ENCODE measurements around the gene DDX51.
"Not testable (repeated sequence)": the region's sequence is repeated elsewhere in the genome, so short reads cannot be mapped to it uniquely, and the experiment has no call there.

The DDX51 gene

DNA sequence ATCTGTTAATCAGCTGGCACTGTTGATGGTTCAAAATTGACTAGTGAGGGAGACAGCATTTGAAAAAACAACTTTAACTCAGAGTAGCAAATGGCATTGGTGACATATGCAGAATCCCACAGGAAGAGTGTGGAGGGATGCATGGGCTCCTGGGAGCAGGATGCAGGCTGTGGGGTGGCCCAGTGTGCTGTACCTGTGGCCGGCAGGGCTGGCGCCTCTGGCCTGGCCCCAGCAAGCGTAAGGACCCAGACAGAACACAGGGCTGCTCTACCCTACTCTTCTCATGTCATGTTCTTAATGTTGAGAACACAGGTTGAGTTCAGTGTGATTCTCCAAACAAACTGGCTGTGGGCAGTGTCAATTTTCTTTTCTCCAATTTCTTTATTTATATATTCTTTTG is 33.4 kb downstream of the DDX51 start:
- Mint-ChIP-seq H3K9me3 (no peaks in the 10 kb centered on the region), H3K4me1 (no peaks in the 10 kb centered on the region), H3K36me3 (peaks cover 30% of the 10 kb centered on the region), H3K27ac (no peak overlapping the region), H3K27me3 (no peaks in the 10 kb centered on the region), H3K4me3 (no peak overlapping the region)
- no peak for ATAC-seq

DNA sequence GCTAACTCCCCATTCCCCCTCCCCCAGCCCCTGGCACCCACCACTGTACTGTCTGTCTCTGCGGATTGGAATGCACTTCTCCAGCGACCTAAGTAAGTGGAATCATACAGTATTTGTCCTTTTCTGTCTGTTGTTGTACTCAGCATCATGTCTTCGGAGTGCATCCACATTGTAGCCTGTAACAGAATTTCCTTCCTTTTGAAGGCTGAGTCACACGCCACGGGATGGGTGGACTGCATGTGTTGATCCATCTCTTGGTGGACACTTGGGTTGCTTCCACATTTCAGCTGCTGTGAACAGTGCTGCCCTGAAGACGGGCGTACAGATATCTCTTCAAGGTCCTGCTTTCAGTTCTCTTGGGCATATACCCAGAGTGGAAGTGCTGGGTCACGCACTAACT is 34.4 kb downstream of the DDX51 start:
- no peak overlapping the region for H3K4me3 Mint-ChIP-seq
- no peaks in the 10 kb centered on the region for H3K9me3 Mint-ChIP-seq
- no peaks in the 10 kb centered on the region for H3K4me1 Mint-ChIP-seq
- peaks cover 34% of the 10 kb centered on the region for H3K36me3 Mint-ChIP-seq
- no peak for ATAC-seq
- no peaks in the 10 kb centered on the region for H3K27me3 Mint-ChIP-seq
- no peak overlapping the region for H3K27ac Mint-ChIP-seq

DNA sequence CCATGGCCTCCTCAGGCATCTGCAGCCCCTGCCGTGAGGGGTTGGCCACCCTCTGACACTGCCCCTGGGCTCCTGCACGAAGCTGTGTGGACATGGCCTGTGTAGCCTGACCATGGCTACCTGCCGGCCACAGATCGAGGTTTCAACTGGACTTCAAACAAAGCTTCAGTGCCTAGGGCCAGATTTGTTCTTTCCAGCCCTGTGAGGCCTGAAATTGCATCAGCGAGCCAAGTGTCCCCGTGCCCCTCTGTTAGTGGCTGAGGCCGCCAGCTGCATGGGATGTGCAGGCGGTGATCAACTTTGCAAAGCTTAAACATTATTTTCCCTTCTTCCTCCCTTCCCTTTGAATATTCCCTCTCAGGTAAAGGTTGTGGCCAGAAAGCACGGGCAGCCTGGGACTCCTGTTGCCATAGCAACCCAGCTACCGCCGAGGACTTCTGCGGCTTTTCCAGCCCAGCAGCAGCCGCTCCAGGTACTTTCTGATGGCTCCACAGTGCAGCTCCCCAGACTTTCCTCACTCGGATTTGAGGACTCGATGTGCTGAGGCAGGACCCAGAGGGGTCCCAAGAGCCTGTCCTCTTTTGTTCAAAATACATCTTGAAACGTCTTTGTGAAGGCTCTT is 35.8 kb downstream of the DDX51 start:
- no peaks in the 10 kb centered on the region for H3K4me1 Mint-ChIP-seq
- no peak overlapping the region for H3K4me3 Mint-ChIP-seq
- no peaks in the 10 kb centered on the region for H3K27me3 Mint-ChIP-seq
- peaks cover 31% of the 10 kb centered on the region for H3K36me3 Mint-ChIP-seq
- no peak overlapping the region for H3K27ac Mint-ChIP-seq
- no peak for ATAC-seq
- no peaks in the 10 kb centered on the region for H3K9me3 Mint-ChIP-seq

DNA sequence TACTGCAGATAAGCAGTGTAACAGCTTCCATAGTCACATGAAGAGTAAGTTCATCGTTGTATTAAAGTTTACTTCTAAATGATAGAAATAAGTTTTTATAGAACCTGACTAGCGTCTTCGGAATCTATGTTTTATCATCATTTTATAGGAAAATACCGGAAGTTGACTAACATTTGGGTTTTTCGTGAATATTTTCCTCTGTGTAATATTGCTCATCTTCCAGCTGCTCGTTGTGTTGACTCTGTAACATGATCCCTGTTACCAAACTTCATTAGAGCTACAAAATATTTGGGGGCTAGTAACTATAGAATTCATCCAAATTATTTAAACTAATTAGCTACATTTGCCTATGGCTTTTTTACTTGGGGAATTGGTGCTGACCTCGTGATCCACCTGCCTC is 37.2 kb downstream of the DDX51 start:
- Mint-ChIP-seq H3K36me3 (peaks cover 30% of the 10 kb centered on the region), H3K4me1 (no peaks in the 10 kb centered on the region), H3K27ac (no peak overlapping the region), H3K9me3 (no peaks in the 10 kb centered on the region), H3K4me3 (no peak overlapping the region), H3K27me3 (no peaks in the 10 kb centered on the region)
- ATAC-seq, result no peak

DNA sequence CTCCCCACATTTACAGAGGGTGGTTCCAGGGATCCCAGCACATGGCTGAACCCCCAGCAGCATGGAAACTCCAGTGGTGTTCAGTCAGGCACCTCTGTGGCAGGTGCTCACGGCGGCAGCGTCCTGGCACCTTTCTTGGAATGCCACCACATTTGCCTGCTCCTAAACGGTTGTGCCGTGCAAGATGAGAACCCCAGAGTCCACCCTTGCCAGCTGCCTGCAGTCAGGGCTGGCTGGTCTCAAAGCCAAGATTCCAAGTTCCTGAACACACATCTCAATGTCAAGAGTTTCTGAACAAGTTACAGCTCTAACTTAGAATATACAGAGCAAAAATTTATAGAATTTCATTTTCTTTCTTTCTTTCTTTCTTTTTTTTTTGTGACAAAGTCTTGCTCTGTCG is 38.7 kb downstream of the DDX51 start:
- no peak overlapping the region for H3K4me3 Mint-ChIP-seq
- H3K4me1 Mint-ChIP-seq, result no peaks in the 10 kb centered on the region
- H3K36me3 Mint-ChIP-seq, result peaks cover 22% of the 10 kb centered on the region
- ATAC-seq, result no peak
- H3K9me3 Mint-ChIP-seq, result no peaks in the 10 kb centered on the region
- H3K27ac Mint-ChIP-seq, result no peak overlapping the region
- H3K27me3 Mint-ChIP-seq, result no peaks in the 10 kb centered on the region

DNA sequence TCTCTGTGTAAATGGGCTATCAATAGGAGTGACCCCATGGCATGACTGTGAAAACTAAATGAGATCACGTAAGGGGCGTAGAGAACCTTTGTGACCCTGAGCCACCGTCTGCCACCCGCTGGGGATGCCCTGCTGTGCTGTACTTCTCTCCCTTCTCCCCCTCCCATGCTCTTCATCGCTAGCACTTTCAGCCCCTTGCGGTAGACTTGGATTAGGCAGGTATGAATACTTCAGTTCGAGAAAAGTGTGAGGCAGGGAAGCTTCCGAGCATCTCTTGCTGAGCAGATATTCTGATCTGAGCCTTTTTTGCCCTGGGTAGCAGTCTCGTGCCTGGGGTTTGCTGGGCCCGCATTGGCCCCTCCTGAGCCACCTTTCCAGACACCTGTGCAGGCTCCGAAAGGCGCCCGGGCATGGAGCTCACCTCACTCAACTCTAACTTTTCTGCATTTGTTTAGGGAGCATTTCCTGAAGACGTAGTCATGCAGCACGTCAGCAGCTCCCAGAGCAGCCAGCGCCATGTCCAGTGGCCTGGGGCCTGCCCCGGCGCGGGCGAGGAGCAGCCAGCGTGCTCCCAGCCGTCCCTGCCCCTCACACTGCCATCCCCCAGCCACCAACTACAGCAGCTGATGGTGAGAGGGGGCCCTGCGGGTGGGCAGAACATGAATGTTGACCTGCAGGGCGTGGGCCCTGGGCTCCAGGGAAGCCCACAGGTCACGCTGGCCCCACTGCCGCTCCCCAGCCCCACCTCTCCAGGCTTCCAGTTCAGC is 40.4 kb downstream of the DDX51 start:
- H3K27ac Mint-ChIP-seq, result no peak overlapping the region
- peaks cover 16% of the 10 kb centered on the region for H3K36me3 Mint-ChIP-seq
- no peaks in the 10 kb centered on the region for H3K9me3 Mint-ChIP-seq
- no peak overlapping the region for H3K4me3 Mint-ChIP-seq
- no peaks in the 10 kb centered on the region for H3K4me1 Mint-ChIP-seq
- no peaks in the 10 kb centered on the region for H3K27me3 Mint-ChIP-seq
- no peak for ATAC-seq

DNA sequence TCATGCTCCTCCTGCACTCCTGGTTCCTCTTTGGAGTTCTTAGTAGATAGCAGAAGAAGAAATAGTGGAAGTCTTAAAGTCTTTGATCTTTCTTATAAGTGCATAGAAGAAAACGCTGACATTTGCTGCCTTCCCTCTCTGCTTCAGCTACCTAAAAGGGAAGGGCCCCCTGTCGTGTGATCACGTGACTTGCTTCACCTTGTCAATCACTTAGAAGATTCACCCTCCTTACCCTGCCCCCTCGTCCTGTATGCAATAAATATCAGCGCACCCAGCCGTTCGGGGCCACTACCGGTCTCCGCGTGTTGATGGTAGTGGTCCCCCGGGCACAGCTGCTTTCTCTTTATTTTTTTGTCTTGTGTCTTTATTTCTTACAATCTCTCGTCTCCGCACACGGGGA is 41.0 kb downstream of the DDX51 start:
- H3K27ac Mint-ChIP-seq, H3K4me3 Mint-ChIP-seq, ATAC-seq, H3K9me3 Mint-ChIP-seq, H3K27me3 Mint-ChIP-seq, H3K4me1 Mint-ChIP-seq: not testable (repeated sequence)
- peaks cover 17% of the 10 kb centered on the region for H3K36me3 Mint-ChIP-seq

DNA sequence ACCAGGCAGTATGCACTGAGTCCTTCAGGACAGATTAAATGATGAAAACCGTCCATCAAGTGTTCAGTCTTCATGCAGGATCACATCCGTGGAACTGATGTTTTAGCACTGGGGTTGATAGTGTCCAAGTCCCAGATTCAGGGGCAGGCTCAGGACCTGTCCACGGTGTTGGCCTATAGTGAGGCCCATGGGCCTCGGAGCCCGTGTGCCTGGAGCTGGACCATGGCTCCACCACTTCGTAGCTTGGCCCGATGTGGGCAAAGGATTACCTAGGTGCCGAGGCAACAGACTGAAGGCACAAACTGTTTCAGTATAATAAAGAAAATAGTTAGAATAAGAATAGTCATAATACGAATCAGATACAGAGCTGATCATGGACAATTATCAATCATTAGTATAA is 41.8 kb downstream of the DDX51 start:
- Mint-ChIP-seq H3K4me3 (no peak overlapping the region), H3K4me1 (no peaks in the 10 kb centered on the region), H3K9me3 (no peaks in the 10 kb centered on the region), H3K36me3 (peaks cover 23% of the 10 kb centered on the region), H3K27me3 (no peaks in the 10 kb centered on the region), H3K27ac (no peak overlapping the region)
- no peak for ATAC-seq

DNA sequence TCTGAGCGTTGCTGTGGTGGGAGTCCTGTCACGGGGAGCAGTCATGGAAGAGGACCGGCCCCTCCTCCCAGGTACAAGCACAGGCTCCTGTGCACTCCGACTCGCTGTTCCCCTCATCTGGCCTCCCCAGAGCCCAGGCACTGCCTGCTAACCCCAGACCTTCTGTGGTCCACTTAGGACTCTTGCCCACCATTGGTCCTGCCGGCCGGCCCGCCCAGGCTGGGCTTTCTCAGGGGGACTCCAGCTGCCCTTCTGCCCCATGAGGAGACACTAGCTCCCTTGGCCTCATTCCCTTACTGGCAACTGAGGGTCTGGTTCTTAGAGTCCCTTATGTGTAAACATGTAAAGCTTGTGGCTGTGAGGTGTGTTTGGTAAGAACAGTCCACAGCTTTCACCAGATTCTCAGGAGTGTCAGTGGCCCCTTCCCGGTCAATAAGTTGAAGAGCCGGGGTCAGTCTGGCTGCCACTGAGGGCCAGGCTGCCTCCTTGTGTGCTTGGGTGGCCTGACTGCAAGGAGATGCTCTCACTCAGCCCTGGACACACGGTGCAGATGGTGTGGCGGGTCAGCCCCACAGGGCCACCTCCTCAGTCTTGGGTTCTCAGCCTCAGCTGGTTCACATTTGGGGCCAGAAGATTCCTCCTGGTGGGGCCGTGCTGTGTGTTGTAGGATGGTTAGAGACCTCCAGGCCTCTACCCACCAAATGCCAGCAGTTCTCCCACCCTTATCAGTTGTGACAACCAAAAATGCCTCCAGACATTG is 43.6 kb downstream of the DDX51 start:
- no peaks in the 10 kb centered on the region for H3K27me3 Mint-ChIP-seq
- peaks cover 6% of the 10 kb centered on the region for H3K4me1 Mint-ChIP-seq
- no peak for ATAC-seq
- peaks cover 7% of the 10 kb centered on the region for H3K9me3 Mint-ChIP-seq
- no peak overlapping the region for H3K4me3 Mint-ChIP-seq
- peaks cover 41% of the 10 kb centered on the region for H3K36me3 Mint-ChIP-seq
- H3K27ac Mint-ChIP-seq, result no peak overlapping the region

DNA sequence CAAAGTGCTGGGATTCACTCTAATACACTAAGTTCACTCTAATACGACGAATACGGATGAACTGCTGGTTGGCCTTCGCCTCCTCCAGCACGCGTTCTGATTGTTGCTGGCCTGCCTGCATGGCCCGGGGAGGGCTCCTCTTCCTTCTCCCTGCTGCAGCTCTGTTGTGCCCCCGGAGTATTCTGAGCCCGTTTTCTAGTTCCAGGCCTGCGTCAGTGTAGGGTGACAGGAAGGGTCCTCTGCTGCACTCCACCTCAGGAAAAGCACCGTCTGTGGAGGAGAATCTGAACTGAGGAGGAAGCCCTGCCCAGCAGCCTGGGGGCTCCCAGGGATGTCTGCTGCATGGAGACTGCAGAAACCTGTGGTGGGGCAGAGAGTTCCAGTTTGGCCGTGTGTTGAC is 44.4 kb downstream of the DDX51 start:
- H3K27ac Mint-ChIP-seq, result no peak overlapping the region
- no peaks in the 10 kb centered on the region for H3K27me3 Mint-ChIP-seq
- peaks cover 7% of the 10 kb centered on the region for H3K9me3 Mint-ChIP-seq
- H3K36me3 Mint-ChIP-seq, result peaks cover 39% of the 10 kb centered on the region
- ATAC-seq, result no peak
- peaks cover 10% of the 10 kb centered on the region for H3K4me1 Mint-ChIP-seq
- H3K4me3 Mint-ChIP-seq, result no peak overlapping the region

DNA sequence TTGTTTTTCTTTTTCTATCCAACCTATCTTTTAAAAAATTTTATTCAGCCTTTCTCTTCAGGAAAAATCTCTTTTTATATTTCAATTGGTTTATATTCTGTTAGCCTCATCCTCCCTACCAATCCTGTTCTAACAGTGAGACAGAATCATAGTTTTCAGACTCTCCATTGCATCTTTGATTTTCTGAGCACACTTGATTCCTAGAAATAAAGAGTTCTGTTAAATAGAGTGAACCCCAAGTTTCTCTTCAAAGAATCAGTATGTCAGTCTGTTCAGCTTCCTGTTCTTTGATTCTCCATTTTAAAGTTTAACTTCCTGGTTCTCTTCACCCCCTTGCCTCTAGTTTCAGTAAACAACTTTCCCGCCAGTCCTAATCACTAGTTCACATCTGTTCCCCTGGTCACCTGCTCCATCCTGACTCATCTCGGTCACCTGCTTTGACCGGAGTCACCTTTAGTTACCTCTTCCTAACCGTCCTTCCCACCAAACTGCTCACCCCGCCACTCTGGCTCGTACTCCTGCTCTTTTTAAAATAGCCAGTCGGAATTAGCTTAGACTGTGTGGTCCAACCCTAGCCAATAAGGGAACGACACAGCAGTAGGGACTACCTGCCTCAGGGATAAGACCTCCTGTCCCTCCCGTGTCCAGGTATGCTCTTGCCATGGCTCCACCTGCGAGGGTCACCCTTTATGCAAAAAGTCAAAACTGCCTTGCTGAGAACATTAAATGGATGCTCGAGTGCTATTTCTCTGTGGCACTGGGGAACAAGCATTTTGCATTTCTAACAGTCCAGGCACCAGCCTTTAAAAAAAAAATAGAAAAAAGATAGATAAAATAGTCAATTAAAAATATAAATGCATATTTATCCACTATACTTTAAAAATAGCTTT is 48.4 kb downstream of the DDX51 start:
- Mint-ChIP-seq H3K4me1 (peaks cover 11% of the 10 kb centered on the region), H3K27me3 (no peaks in the 10 kb centered on the region), H3K36me3 (peaks cover 38% of the 10 kb centered on the region), H3K27ac (peak overlapping the region; percentile 0), H3K9me3 (peaks cover 7% of the 10 kb centered on the region), H3K4me3 (no peak overlapping the region)
- no peak for ATAC-seq

DNA sequence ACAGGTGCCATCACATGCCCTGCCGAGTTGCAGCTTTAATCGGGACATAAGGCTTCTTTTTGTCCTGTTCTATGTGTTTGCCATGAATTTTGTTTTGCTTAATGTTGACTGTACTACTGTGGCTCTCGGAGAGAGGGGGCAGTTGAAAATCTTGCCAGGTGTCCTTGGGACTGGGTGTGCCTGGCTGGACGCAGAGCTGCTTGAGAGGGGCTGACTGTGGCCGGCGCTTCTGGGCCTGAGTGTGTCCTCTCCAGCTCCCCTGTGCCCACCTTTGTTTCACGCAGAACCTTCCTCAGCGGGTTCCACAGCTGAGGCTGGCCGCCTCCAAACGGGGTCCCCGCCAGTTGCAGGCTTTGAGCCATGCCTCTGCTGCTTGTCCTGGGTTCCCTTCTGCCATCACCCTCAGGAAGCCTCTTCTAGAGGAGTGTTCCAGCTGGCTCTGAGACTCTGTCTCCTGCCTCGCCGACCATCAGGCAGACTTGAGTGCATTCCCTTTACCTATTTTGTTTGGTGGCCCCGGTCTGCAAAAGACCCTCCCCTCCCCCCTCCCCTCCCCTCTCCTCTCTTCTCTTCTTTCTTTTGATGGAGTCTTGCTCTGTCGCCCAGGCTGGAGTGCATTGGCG is 49.7 kb downstream of the DDX51 start:
- H3K9me3 Mint-ChIP-seq, result peaks cover 7% of the 10 kb centered on the region
- H3K36me3 Mint-ChIP-seq, result peaks cover 42% of the 10 kb centered on the region
- peaks cover 21% of the 10 kb centered on the region for H3K4me1 Mint-ChIP-seq
- H3K27ac Mint-ChIP-seq, result peak overlapping the region; percentile 0
- no peaks in the 10 kb centered on the region for H3K27me3 Mint-ChIP-seq
- ATAC-seq, result peak; percentile 27
- H3K4me3 Mint-ChIP-seq, result no peak overlapping the region

DNA sequence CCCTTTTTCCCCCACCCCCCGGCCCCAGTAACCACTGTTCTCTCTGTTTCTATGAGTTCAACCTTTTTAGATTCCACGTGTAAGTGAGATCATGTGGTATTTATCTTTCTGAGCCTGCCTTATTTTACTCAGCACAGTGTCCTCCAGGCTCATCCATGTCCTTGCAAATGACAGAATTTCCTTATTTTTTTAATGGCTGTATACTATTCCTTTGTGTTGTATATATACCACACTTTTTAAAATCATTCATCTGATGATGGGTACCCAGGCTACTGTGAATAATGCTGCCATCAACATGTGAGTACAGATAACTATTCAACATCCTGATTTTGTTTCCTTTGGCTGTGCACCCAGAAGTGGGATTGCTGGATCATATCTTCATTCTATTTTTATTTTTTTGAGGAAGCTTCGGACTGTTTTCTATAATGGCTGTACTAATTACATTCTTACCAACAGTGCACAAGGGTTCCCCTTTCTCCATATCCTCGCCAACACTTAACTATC is 54.7 kb downstream of the DDX51 start:
- no peaks in the 10 kb centered on the region for H3K27me3 Mint-ChIP-seq
- H3K4me3 Mint-ChIP-seq, result no peak overlapping the region
- peaks cover 12% of the 10 kb centered on the region for H3K36me3 Mint-ChIP-seq
- no peak overlapping the region for H3K27ac Mint-ChIP-seq
- H3K9me3 Mint-ChIP-seq, result no peaks in the 10 kb centered on the region
- peaks cover 27% of the 10 kb centered on the region for H3K4me1 Mint-ChIP-seq
- ATAC-seq, result no peak

Data from stimulated activated memory B cell treated with anti-CD40 and anti-IgM and Interleukin-4, amounts not matched to agents 10 μg/mL and 1 μg/mL and 100 μg/mL, for 72 hours (primary cell).